ENCODE data around the gene PTPRN2.

DNA sequence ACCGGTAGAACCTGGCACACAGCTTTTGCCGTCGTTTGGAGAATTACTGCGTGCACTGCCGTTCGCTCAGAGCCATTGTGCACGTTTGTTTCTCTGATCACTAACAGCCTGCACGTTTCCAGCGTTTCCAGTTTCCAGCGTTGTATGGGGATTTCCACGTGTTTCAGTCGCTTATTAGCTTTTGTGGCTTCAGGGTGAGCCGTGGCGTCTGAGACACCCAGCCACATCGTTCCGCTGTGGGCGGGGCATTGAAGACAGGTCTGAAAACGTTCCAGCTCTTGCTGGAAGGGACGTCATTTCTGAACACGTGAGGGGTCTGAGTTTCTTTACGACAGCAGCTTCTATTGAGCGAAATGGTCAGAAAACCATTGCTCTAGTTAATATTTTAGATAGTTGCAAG is 1086.0 kb downstream of the PTPRN2 start:
- TF ChIP-seq CTCF (conservative IDR thresholded peaks at IDR 0.05; ENCODE audit: low read depth, low read length) (no peak), EZH2 (IDR thresholded peaks at IDR 0.05; ENCODE audit: borderline replicate concordance, low read depth, low read length, poor library complexity, severe bottlenecking) (no peak)

Data from A673 (cell line).